Trophoblast cell (in vitro differentiated cells and primary cell): ENCODE measurements around the gene STK26.
"Not testable (repeated sequence)": the region's sequence is repeated elsewhere in the genome, so short reads cannot be mapped to it uniquely, and the experiment has no call there.

Experiments
- DNase-seq, 2 donors: peaks; one replicate each; pipeline ENCODE4 v3.0.0-alpha.2; 2016
- H2AFZ ChIP-seq: 2 replicates; pipeline ENCODE4 v1.6.1; 2013; ENCODE audit warnings: low read length, moderate library complexity, mild to moderate bottlenecking; ENCODE audit not compliant: insufficient read depth, poor library complexity
- H2AK5ac ChIP-seq: 2 replicates; pipeline ENCODE4 v1.6.1; 2013; ENCODE audit warnings: mild to moderate bottlenecking, low read length
- H2BK120ac ChIP-seq: 2 replicates; pipeline ENCODE4 v1.6.1; 2013; ENCODE audit warnings: low read length, mild to moderate bottlenecking, moderate library complexity; ENCODE audit not compliant: insufficient read depth, poor library complexity
- H2BK12ac ChIP-seq: 2 replicates; pipeline ENCODE4 v1.6.1; 2013; ENCODE audit warnings: mild to moderate bottlenecking, low read length, moderate library complexity
- H2BK5ac ChIP-seq: 2 replicates; pipeline ENCODE4 v1.6.1; 2013; ENCODE audit warnings: low read length, low read depth, moderate library complexity, mild to moderate bottlenecking; ENCODE audit not compliant: poor library complexity
- H3K14ac ChIP-seq: 2 replicates; pipeline ENCODE4 v1.6.1; 2013; ENCODE audit warnings: mild to moderate bottlenecking, low read length
- H3K18ac ChIP-seq: 2 replicates; pipeline ENCODE4 v1.6.1; 2013; ENCODE audit warnings: mild to moderate bottlenecking, low read length
- H3K23ac ChIP-seq: 2 replicates; pipeline ENCODE4 v1.6.1; 2013; ENCODE audit warnings: low read length
- H3K27ac ChIP-seq: 2 replicates; pipeline ENCODE4 v1.5.1; 2013; ENCODE audit warnings: low read depth, mild to moderate bottlenecking, inconsistent platforms, low read length, moderate library complexity
- H3K27me3 ChIP-seq: 2 replicates; pipeline ENCODE4 v1.6.1; 2013; ENCODE audit warnings: inconsistent platforms, mild to moderate bottlenecking, low read length, moderate library complexity; ENCODE audit not compliant: insufficient read depth
- H3K36me3 ChIP-seq, 2 experiments: 1 replicate in 1 of 2; 2 replicates in 1 of 2; pipeline ENCODE4 v1.6.1; 2013; ENCODE audit warnings: low read length in 2 of 2, mild to moderate bottlenecking in 2 of 2, moderate library complexity in 1 of 2; ENCODE audit not compliant: insufficient read depth in 2 of 2, control insufficient read depth in 1 of 2
- H3K4ac ChIP-seq: 2 replicates; pipeline ENCODE4 v1.6.1; 2013; ENCODE audit warnings: low read depth, mild to moderate bottlenecking, low read length, moderate library complexity
- H3K4me1 ChIP-seq, 2 experiments: 1 replicate in 1 of 2; 2 replicates in 1 of 2; pipeline ENCODE4 v1.6.1; 2013; ENCODE audit warnings: low read length in 2 of 2, mild to moderate bottlenecking in 2 of 2, moderate library complexity in 1 of 2; ENCODE audit not compliant: insufficient read depth in 2 of 2, control insufficient read depth in 1 of 2
- H3K4me2 ChIP-seq: 2 replicates; pipeline ENCODE4 v1.6.1; 2013; ENCODE audit warnings: inconsistent platforms, mild to moderate bottlenecking, low read length, moderate library complexity
- H3K4me3 ChIP-seq: 2 replicates; pipeline ENCODE4 v1.5.1; 2013; ENCODE audit warnings: mild to moderate bottlenecking, low read depth, low read length, inconsistent platforms
- H3K79me1 ChIP-seq: one replicate; pipeline ENCODE4 v1.6.1; 2013; ENCODE audit warnings: low read length
- H3K79me2 ChIP-seq: 2 replicates; pipeline ENCODE4 v1.6.1; 2013; ENCODE audit warnings: low read length, mild to moderate bottlenecking; ENCODE audit not compliant: control insufficient read depth, insufficient read depth, poor library complexity
- H3K9ac ChIP-seq: 2 replicates; pipeline ENCODE4 v1.6.1; 2013; ENCODE audit warnings: mild to moderate bottlenecking, low read length
- H3K9me3 ChIP-seq: 2 replicates; pipeline ENCODE4 v1.6.1; 2013; ENCODE audit warnings: low read depth, mild to moderate bottlenecking, control low read depth, inconsistent platforms, low read length; ENCODE audit not compliant: insufficient read depth
- H4K12ac ChIP-seq: 2 replicates; pipeline ENCODE4 v1.6.1; 2013; ENCODE audit warnings: low read depth, mild to moderate bottlenecking, low read length, moderate library complexity
- H4K8ac ChIP-seq: 2 replicates; pipeline ENCODE4 v1.6.1; 2013; ENCODE audit warnings: low read depth, mild to moderate bottlenecking, low read length, moderate library complexity
- H4K91ac ChIP-seq: one replicate; pipeline ENCODE4 v1.6.1; 2013; ENCODE audit warnings: low read depth, mild to moderate bottlenecking, low read length, moderate library complexity
- WGBS: extraction: QIAGEN DNeasy Blood & Tissue Kit; methylation state at CpG from one replicate; pipeline ENCODE4 v1.1.7; 2013; ENCODE audit warnings: missing lambda C conversion rate; ENCODE audit not compliant: insufficient read length, insufficient coverage; ENCODE audit errors: extremely low coverage; 5-methylcytosine and 5-hydroxymethylcytosine counted together

Gene STK26

DNA sequence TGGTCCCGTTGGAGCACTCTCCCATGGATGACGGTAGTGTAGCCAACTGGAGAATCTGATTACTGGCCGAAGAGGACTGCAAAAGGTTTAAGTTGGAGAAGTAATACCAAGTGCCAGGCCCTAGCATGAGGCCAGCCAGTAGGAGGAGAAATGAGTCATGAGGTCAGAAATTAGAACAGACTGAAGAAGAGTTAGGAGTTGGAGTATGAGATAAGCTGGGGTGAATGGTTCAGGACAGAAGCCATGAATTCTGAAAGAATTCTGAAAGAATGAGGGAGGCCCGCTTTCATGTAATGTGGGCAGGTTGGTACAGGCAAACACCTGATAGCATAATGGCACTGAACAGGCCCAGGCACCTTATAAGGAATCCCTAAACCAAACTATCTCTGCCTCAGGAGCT, 18.4 kb upstream of the STK26 start:
- no CpG with 5 or more reads among the region's 4 CpGs for WGBS
- no peak overlapping the region for H3K4ac ChIP-seq
- no peak overlapping the region for H4K12ac ChIP-seq
- no peak overlapping the region for H3K4me2 ChIP-seq
- DNase-seq, result peak; percentile 51 to 74
- no peak overlapping the region for H2BK120ac ChIP-seq
- H3K18ac ChIP-seq, result no peak overlapping the region
- H3K27ac ChIP-seq, result peak overlapping the region; percentile 58
- peaks cover 0 to 3% of the 10 kb centered on the region in 2 experiments for H3K4me1 ChIP-seq
- no peak overlapping the region for H3K4me3 ChIP-seq
- no peaks in the 10 kb centered on the region for H3K79me2 ChIP-seq
- H2AFZ ChIP-seq, result no peak overlapping the region
- no peaks in the 10 kb centered on the region for H3K9me3 ChIP-seq
- no peaks in the 10 kb centered on the region for H3K79me1 ChIP-seq
- H2BK12ac ChIP-seq, result peak overlapping the region; percentile 71
- no peak overlapping the region for H3K9ac ChIP-seq
- H3K27me3 ChIP-seq, result no peaks in the 10 kb centered on the region
- H3K14ac ChIP-seq, result no peak overlapping the region
- no peak overlapping the region for H3K23ac ChIP-seq
- no peak overlapping the region for H4K91ac ChIP-seq
- H3K36me3 ChIP-seq, result no peaks in the 10 kb centered on the region
- no peak overlapping the region for H2BK5ac ChIP-seq
- no peak overlapping the region for H2AK5ac ChIP-seq
- no peak overlapping the region for H4K8ac ChIP-seq

GRCh38 chrX:132009350-132009749, 13.8 kb upstream of the STK26 start:
- Histone ChIP-seq H2BK120ac (no peak overlapping the region), H3K4me3 (no peak overlapping the region), H2AFZ (no peak overlapping the region), H3K9me3 (no peaks in the 10 kb centered on the region), H2BK12ac (no peak overlapping the region), H3K79me1 (no peaks in the 10 kb centered on the region), H3K36me3 (no peaks in the 10 kb centered on the region), H3K79me2 (no peaks in the 10 kb centered on the region), H3K18ac (no peak overlapping the region), H4K12ac (no peak overlapping the region), H3K27ac (no peak overlapping the region), H4K91ac (no peak overlapping the region), H4K8ac (no peak overlapping the region), H3K4me2 (no peak overlapping the region), H3K14ac (no peak overlapping the region), H2BK5ac (no peak overlapping the region), H3K4me1 (peaks cover 0 to 3% of the 10 kb centered on the region in 2 experiments), H3K23ac (no peak overlapping the region), H3K4ac (no peak overlapping the region), H2AK5ac (no peak overlapping the region), H3K9ac (no peak overlapping the region), H3K27me3 (no peaks in the 10 kb centered on the region)
- no CpG with 5 or more reads among the region's 3 CpGs for WGBS
- no peak for DNase-seq

- not testable (repeated sequence) for H4K91ac ChIP-seq, H3K27ac ChIP-seq, H3K4ac ChIP-seq, H3K4me2 ChIP-seq, H3K79me1 ChIP-seq, H3K27me3 ChIP-seq, H3K4me3 ChIP-seq, H3K79me2 ChIP-seq, H3K36me3 ChIP-seq, H3K9ac ChIP-seq, H3K4me1 ChIP-seq, H2BK5ac ChIP-seq, H4K8ac ChIP-seq, H3K18ac ChIP-seq, H3K14ac ChIP-seq, H4K12ac ChIP-seq, H2AK5ac ChIP-seq, H2AFZ ChIP-seq, H2BK120ac ChIP-seq, H2BK12ac ChIP-seq, DNase-seq, H3K23ac ChIP-seq, H3K9me3 ChIP-seq
- whole genome bisulfite sequencing, result no CpG with 5 or more reads among the region's 2 CpGs
Measured at GRCh38 chrX:132010213-132010612, 12.9 kb upstream of the STK26 start.

DNA sequence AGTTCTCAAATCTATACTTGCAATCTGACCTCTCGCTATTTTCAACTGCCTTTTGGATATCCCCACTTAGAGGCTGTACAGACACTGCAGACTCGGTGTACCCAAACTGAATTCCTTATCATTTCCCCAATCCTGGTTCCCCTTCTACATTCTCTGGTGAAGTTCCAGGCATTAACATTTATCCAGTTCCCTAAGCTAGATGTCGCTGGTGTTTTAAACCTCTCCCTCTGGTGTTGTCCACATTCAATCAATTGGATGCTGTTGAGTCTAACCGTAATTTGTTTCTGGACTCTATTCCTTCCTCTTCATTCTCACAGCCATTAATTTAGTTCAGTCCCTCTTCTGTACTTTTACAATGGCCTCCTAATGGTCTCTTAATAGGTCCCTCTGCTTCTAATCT, 7.2 kb upstream of the STK26 start:
- Histone ChIP-seq H2BK5ac (no peak overlapping the region), H4K8ac (no peak overlapping the region), H3K27ac (no peak overlapping the region), H3K4me1 (no peaks in the 10 kb centered on the region), H3K79me1 (no peaks in the 10 kb centered on the region), H3K27me3 (no peaks in the 10 kb centered on the region), H3K4me3 (no peak overlapping the region), H3K14ac (no peak overlapping the region), H3K18ac (no peak overlapping the region), H3K4me2 (no peak overlapping the region), H2BK12ac (no peak overlapping the region), H3K36me3 (no peaks in the 10 kb centered on the region), H4K91ac (no peak overlapping the region), H2AFZ (no peak overlapping the region), H2AK5ac (no peak overlapping the region), H3K9me3 (no peaks in the 10 kb centered on the region), H3K4ac (no peak overlapping the region), H3K79me2 (no peaks in the 10 kb centered on the region), H4K12ac (no peak overlapping the region), H2BK120ac (no peak overlapping the region), H3K23ac (no peak overlapping the region), H3K9ac (no peak overlapping the region)
- no CpG with 5 or more reads among the region's 4 CpGs for WGBS
- no peak for DNase-seq
